IPS DF 6.9 (cell line): ENCODE measurements around the gene LRP1B.
"Not testable (repeated sequence)": the region's sequence is repeated elsewhere in the genome, so short reads cannot be mapped to it uniquely, and the experiment has no call there.

Experiments
- DNase-seq: peaks from one replicate; pipeline ENCODE4 v3.0.0-alpha.2; 2013; ENCODE audit warnings: low read depth, low spot score
- H3K27ac ChIP-seq: one replicate; pipeline ENCODE4 v1.5.1; 2013; ENCODE audit warnings: low read length, control low read depth
- H3K27me3 ChIP-seq: 2 replicates; pipeline ENCODE4 v1.6.1; 2013; ENCODE audit warnings: mild to moderate bottlenecking, low read length; ENCODE audit not compliant: control insufficient read depth, insufficient read depth
- H3K36me3 ChIP-seq: 2 replicates; pipeline ENCODE4 v1.6.1; 2013; ENCODE audit warnings: low read length; ENCODE audit not compliant: control insufficient read depth, insufficient read depth
- H3K4me1 ChIP-seq: 2 replicates; pipeline ENCODE4 v1.6.1; 2013; ENCODE audit warnings: low read length; ENCODE audit not compliant: control insufficient read depth, insufficient read depth
- H3K4me3 ChIP-seq: 2 replicates; pipeline ENCODE4 v1.5.1; 2013; ENCODE audit warnings: mild to moderate bottlenecking, low read length
- H3K9me3 ChIP-seq: 2 replicates; pipeline ENCODE4 v1.6.1; 2013; ENCODE audit warnings: low read length, inconsistent platforms; ENCODE audit not compliant: control insufficient read depth, insufficient read depth
- WGBS: extraction: QIAGEN DNeasy Blood & Tissue Kit; methylation state at CpG from one replicate; pipeline ENCODE4 v1.1.7; 2013; ENCODE audit warnings: mixed read lengths, missing lambda C conversion rate; ENCODE audit not compliant: insufficient read length, insufficient coverage; 5-methylcytosine and 5-hydroxymethylcytosine counted together

The LRP1B gene

DNA sequence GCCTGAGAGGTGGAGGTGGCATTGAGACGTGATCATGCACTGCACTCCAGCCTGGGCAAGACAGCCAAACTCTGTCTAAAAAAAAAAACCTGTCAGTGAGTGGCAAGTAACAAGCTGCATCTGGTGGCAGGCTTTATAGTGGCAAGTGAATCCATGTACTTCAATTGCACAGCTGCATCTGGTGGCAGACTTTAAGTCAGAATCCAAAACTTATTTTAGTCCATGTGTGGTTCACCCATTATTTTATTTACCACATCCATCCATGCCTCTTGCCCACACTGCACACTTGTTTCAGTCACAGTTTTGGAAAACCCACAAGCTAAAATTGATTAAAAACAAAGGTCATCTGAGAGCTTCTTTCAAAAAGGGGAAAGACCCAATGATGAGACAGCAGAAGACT lies 1714.2 kb downstream of the LRP1B start:
- no peak for DNase-seq
- Histone ChIP-seq H3K4me1 (no peaks in the 10 kb centered on the region), H3K9me3 (no peaks in the 10 kb centered on the region), H3K27me3 (no peaks in the 10 kb centered on the region), H3K4me3 (no peak overlapping the region), H3K27ac (no peak overlapping the region), H3K36me3 (no peaks in the 10 kb centered on the region)
- WGBS: no CpG with 5 or more reads among the region's 1 CpG

DNA sequence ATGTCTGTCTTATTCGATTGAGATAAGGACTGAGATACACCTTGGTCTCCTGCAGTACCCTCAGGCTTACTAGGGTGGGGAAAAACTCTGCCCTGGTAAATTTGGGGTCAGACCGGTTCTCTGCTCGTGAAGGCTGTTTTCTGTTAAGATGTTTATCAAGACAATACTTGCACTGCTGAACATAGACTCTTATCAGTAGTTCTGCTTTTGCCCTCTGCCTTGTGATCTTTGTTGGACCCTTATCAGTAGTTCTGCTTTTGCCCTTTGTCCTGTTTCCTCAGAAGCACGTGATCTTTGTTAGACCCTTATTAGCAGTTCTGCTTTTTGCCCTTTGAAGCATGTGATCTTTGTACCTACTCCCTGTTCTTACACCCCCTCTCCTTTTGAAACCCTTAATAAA lies 1715.8 kb downstream of the LRP1B start:
- not testable (repeated sequence) for H3K4me1 ChIP-seq, H3K27me3 ChIP-seq, H3K9me3 ChIP-seq, H3K36me3 ChIP-seq, H3K27ac ChIP-seq, H3K4me3 ChIP-seq, DNase-seq
- no CpG with 5 or more reads among the region's 4 CpGs for WGBS

DNA sequence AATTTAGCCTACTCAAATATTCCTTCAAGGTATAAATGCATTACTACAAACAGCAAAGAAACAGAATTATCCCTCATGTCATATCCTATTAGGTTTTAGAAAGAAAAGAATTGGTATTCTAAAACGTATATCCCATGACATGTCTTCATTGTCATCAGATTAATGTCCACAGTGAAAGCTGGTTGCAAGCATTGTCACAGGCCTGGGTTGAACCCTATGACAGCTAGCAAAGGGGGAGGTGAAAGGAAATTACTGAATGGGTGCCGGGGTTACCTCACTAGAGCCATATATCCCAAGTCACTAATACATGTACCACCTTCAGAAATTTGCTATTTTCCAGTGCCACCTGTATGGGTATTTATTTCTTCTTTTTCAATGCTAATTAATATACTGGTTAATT lies 1720.1 kb downstream of the LRP1B start:
- Histone ChIP-seq H3K9me3 (no peaks in the 10 kb centered on the region), H3K4me1 (no peaks in the 10 kb centered on the region), H3K36me3 (no peaks in the 10 kb centered on the region), H3K4me3 (no peak overlapping the region), H3K27ac (no peak overlapping the region), H3K27me3 (no peaks in the 10 kb centered on the region)
- DNase-seq: no peak
- no CpG with 5 or more reads among the region's 2 CpGs for WGBS

DNA sequence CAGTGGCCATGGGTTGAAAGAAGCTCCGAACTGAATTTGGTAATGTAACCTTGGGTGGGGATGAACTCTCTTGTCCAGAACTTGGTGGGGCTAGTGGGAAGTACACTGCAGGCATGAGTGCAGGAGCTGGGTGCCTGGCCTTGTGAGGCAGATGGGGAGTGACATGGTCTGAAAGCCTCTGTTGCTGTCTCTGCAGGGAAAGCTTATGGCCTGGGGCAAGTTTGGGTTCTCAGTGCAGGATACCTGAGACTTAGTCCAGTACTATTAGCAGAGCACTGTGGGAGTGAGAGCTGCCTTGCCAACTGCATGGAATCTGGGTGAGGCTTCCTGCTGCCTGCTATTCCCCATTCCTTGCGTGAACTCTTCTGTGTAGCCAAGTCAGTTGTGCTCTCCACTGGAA lies 1729.8 kb downstream of the LRP1B start:
- Histone ChIP-seq H3K27me3 (no peaks in the 10 kb centered on the region), H3K4me1 (no peaks in the 10 kb centered on the region), H3K9me3 (no peaks in the 10 kb centered on the region), H3K27ac (no peak overlapping the region), H3K36me3 (no peaks in the 10 kb centered on the region), H3K4me3 (no peak overlapping the region)
- no peak for DNase-seq
- no CpG with 5 or more reads among the region's 2 CpGs for WGBS

DNA sequence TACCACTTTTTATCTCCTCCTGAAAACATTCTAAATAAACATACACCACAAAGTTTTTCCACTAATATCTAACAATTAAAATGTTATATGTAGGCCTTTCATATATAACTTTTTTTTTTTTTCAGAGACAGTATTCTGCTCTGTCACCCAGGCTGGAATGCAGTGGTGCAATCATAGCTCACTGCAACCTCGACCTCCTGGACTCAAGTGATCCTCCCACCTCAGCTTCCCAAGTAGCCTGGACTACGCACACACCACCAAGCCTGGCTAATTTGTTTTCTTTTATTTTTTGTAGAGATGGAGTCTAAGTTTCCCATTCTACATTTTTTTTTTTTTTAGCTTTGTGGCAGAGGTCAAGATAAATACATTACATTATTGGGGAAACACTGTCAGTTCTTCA lies 1738.0 kb downstream of the LRP1B start:
- Histone ChIP-seq H3K4me3 (no peak overlapping the region), H3K27me3 (no peaks in the 10 kb centered on the region), H3K27ac (no peak overlapping the region), H3K4me1 (no peaks in the 10 kb centered on the region), H3K9me3 (no peaks in the 10 kb centered on the region), H3K36me3 (no peaks in the 10 kb centered on the region)
- DNase-seq: no peak
- no CpG with 5 or more reads among the region's 2 CpGs for WGBS

DNA sequence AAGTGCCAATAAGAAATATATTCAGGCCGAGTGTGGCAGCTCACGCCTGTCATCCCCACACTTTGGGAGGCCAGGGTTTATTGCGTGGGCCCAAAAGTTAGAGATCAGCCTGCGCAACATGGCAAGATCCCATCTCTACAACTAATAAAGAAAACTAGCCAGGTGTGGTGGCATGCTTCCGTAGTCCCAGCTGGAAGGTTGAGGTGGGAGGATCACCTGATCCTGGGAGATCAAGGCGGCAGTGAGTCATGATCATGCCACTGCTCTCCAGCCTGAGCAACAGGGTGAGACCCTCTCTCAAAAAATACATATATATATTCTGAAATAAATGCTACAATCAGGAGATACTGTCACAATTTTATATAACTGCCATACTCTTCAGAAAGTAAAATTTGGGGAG lies 1745.9 kb downstream of the LRP1B start:
- H3K27ac ChIP-seq: no peak overlapping the region
- no peaks in the 10 kb centered on the region for H3K4me1 ChIP-seq
- no peak for DNase-seq
- no CpG with 5 or more reads among the region's 6 CpGs for WGBS
- no peaks in the 10 kb centered on the region for H3K27me3 ChIP-seq
- H3K36me3 ChIP-seq: no peaks in the 10 kb centered on the region
- H3K9me3 ChIP-seq: no peaks in the 10 kb centered on the region
- H3K4me3 ChIP-seq: no peak overlapping the region

DNA sequence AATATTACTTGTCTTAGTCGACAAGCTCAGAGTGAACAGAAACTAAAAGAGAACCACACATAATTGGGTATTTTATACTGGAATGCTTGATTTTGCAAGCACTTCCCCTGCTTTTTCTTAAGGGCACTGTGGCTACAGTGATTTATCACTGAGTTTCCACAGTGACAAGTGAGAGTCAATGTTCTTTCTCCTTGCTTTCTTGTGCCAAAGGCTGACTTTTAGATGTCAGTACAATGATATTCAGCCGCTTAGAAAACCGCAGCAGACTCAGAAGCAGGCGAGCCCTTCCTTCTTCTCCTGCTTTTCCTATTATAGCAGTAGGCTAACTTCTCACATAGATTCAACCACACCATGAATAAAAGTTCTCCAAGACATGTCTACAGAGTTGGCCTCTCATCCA lies 1747.0 kb downstream of the LRP1B start:
- no peak for DNase-seq
- Histone ChIP-seq H3K4me1 (no peaks in the 10 kb centered on the region), H3K27me3 (no peaks in the 10 kb centered on the region), H3K36me3 (no peaks in the 10 kb centered on the region), H3K27ac (no peak overlapping the region), H3K9me3 (no peaks in the 10 kb centered on the region), H3K4me3 (no peak overlapping the region)
- no CpG with 5 or more reads among the region's 4 CpGs for WGBS

DNA sequence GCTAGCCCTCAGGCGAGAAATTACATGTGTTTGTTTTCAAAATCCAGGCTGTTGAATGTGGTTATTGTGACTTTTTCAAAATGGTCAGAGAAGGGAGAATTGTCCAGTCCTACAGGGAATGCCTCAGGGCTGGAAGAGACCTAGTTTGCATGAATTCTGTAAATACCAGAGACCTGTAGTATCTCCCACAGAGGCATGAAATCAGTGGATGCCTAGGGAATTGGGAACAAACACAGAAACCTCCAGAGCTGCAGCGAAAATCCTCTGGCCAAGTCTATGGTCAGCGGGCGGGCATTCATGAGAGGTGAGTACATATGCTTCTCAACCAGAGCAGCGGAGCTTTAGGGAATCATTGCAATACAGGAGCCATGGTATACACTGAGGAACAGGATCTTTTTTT lies 1754.1 kb downstream of the LRP1B start:
- H3K27ac ChIP-seq: no peak overlapping the region
- no peaks in the 10 kb centered on the region for H3K9me3 ChIP-seq
- no peak overlapping the region for H3K4me3 ChIP-seq
- DNase-seq: no peak
- H3K27me3 ChIP-seq: no peaks in the 10 kb centered on the region
- no CpG with 5 or more reads among the region's 5 CpGs for WGBS
- no peaks in the 10 kb centered on the region for H3K36me3 ChIP-seq
- H3K4me1 ChIP-seq: no peaks in the 10 kb centered on the region

DNA sequence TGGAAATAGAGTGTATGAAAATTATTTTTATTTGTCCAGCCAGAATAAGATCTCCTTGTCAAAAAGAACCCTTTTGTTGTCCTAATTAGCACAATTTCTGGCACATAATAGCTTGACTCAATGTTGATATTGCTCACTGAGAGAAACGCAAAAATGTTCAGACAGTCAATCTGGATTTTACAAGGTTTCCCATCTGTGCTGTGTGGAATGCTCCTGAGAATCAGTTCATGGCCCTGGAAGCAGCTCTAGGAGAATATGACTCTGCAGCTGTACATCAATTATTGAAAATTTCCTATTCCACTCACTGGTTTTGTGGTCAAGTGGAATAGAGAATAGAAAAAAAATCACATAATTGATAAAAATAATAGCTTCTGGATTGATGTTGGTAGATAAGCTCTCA lies 1767.7 kb downstream of the LRP1B start:
- Histone ChIP-seq H3K4me3 (no peak overlapping the region), H3K36me3 (no peaks in the 10 kb centered on the region), H3K4me1 (no peaks in the 10 kb centered on the region), H3K9me3 (no peaks in the 10 kb centered on the region), H3K27ac (no peak overlapping the region), H3K27me3 (no peaks in the 10 kb centered on the region)
- no CpG with 5 or more reads among the region's 1 CpG for WGBS
- no peak for DNase-seq

DNA sequence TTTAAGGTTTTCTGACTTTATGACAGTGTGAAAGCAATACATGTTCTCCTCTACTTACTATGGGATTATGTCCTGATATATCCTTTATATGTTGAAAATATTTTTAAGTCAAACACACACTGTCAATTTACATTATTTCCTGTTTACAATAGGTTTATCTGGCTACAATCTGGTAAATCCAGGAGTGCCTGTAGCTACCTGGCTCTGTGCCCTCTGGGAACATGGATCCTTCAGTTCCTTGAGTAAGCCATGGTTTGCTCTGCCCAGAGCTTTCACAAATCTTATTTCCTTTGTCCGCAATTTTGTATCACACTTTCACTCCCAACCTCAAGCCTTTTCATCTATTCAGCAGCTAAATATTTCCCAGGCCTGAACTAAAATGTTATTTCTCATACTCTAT lies 1768.5 kb downstream of the LRP1B start:
- no CpG with 5 or more reads among the region's 1 CpG for WGBS
- Histone ChIP-seq H3K27me3 (no peaks in the 10 kb centered on the region), H3K4me3 (no peak overlapping the region), H3K36me3 (no peaks in the 10 kb centered on the region), H3K9me3 (no peaks in the 10 kb centered on the region), H3K27ac (no peak overlapping the region), H3K4me1 (no peaks in the 10 kb centered on the region)
- no peak for DNase-seq

DNA sequence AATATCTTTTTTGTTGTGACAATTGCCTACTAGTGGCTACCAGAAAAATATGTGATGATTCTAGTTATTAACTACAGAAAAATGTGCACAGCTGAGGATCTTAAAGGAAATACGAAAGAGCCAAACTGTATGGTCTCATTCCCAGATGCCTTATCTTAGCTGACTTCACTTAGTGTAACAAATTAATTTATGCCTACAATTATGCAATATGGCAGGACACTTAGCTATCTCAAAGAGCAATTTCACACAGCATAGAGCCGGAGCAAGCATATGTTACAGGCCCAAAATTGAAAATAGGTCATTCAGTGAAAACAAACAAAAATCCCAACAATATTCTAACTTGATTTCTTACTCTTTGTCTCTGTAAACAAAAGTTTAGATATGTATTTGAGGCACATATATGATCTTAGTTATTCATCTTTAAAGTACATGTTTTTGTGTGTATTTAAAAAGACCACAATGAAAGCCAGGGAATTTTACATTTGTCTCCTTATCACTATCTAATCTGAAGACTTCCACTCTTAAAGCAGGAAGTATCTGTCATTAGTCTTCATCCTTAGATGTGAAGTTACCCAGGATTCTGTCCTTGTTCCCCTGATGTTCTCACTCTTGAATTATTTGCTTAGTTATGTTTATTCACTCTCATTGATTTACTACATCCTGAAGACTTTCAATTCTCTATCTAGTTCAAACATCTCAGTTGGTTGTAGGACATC lies 1771.6 kb downstream of the LRP1B start:
- Histone ChIP-seq H3K36me3 (no peaks in the 10 kb centered on the region), H3K4me3 (no peak overlapping the region), H3K27ac (no peak overlapping the region), H3K27me3 (no peaks in the 10 kb centered on the region), H3K9me3 (no peaks in the 10 kb centered on the region), H3K4me1 (no peaks in the 10 kb centered on the region; the same call in 1 of the 2 replicates)
- no peak for DNase-seq
- WGBS: no CpG with 5 or more reads among the region's 2 CpGs
